ENCODE data around the gene PNP.
"Not testable (repeated sequence)": the region's sequence is repeated elsewhere in the genome, so short reads cannot be mapped to it uniquely, and the experiment has no call there.

PNP gene

DNA sequence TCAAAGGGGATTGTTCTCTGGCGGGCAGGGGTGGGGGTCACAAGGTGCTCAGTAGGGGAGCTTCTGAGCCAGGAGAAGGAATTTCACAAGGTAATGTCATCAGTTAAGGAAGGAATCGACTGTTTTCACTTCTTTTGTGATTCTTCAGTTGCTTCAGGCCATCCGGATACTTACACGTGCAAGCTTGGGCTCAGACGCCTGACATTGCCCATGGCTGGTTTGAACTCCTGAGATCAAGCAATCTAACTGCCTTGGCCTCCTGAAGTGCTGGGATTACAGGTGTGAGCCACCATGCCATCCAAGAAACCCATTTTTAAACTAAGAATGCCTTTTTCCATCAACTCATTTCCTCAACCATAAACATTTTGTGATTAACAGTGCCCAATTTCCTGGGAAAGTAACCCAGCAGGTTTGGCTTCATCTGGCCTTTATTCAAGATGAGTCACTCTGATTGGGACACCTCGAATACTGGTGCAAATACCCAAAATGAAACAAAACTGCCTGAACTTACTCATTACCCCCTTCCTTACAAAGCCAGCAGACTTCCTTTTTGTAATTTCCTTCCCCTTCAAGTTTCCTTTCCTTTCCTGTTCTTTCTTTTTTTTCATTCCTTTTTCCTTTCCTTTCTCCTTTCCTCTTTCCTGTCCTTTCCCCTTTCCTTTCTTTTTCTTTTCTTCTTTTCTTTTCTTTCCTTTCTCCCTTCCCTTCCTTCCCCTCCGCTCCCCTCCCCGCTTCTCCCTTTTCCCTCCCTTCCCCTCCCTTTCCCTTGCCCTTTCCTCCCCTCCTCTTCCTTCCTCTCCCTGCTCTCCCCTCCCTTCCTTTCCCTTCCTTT is 25.9 kb downstream of the PNP start:
- Histone ChIP-seq H3K27me3 (ENCODE audit: control insufficient read depth, insufficient read depth, low read length) (no peaks in the 10 kb centered on the region), H3K9me3 (ENCODE audit: control insufficient read depth, insufficient read depth, low read length) (no peaks in the 10 kb centered on the region), H3K9ac (ENCODE audit: low read depth, low read length) (no peak overlapping the region), H3K27ac (ENCODE audit: low read depth, low read length) (no peak overlapping the region), H3K4me1 (ENCODE audit: control insufficient read depth, insufficient read depth, low read length) (peaks cover 15% of the 10 kb centered on the region), H3K4me3 (ENCODE audit: low read depth, low read length) (no peak overlapping the region), H3K36me3 (ENCODE audit: control insufficient read depth, insufficient read depth, low read length) (no peaks in the 10 kb centered on the region)

DNA sequence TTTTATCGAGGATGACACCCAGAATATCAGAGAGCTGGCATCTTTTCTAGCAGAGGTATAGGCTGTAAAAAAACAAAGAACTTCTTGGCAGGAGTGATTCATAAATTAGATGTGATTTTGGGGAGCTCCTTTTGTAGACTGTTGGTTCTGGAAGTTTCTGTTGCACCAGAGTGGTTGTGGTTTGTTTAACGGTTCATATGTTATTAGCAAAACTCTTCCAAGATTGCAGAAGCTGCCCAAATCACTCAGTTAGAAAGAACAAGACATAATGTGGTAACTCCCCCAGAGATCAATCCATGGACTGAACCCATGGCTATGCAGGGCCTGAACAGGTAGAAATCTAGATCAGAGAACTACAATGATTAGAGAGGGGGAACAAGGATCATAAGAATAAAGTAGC is 29.4 kb downstream of the PNP start:
- Histone ChIP-seq H3K4me3 (ENCODE audit: low read depth, low read length) (no peak overlapping the region; the same call in 1 of the 2 replicates), H3K9ac (ENCODE audit: low read depth, low read length) (no peak overlapping the region)

DNA sequence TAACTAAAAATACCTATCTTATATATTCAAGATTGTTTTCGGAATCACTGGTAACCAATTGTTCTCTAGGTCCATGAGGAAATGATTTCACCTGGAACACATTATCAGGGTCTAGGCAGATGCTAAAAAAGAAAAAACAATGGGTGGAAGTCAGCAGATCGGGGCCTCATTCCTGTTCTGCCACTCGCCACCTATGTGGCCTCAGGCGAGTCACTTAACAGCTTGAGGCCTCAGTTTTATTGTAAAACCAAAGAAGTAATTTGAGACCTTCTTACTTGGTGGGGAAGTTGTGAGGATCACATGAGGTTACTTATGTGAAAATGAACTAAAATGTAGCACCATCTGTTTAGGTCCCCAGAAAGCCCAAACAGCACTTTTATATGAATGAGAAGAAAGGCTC is 29.9 kb downstream of the PNP start:
- Histone ChIP-seq H3K36me3 (ENCODE audit: control insufficient read depth, insufficient read depth, low read length) (no peaks in the 10 kb centered on the region), H3K9ac (ENCODE audit: low read depth, low read length) (no peak overlapping the region), H3K4me3 (ENCODE audit: low read depth, low read length) (peak overlapping the region; percentile 3; the same call in 1 of the 2 replicates), H3K9me3 (ENCODE audit: control insufficient read depth, insufficient read depth, low read length) (no peaks in the 10 kb centered on the region), H3K27ac (ENCODE audit: low read depth, low read length) (peak overlapping the region; percentile 56), H3K4me1 (ENCODE audit: control insufficient read depth, insufficient read depth, low read length) (peaks cover 15% of the 10 kb centered on the region), H3K27me3 (ENCODE audit: control insufficient read depth, insufficient read depth, low read length) (no peaks in the 10 kb centered on the region)

More for the DNA sequence above, 29.4 kb downstream of the PNP start:
- Histone ChIP-seq H3K27me3 (ENCODE audit: control insufficient read depth, insufficient read depth, low read length) (no peaks in the 10 kb centered on the region), H3K9me3 (ENCODE audit: control insufficient read depth, insufficient read depth, low read length) (no peaks in the 10 kb centered on the region), H3K4me1 (ENCODE audit: control insufficient read depth, insufficient read depth, low read length) (peaks cover 15% of the 10 kb centered on the region), H3K27ac (ENCODE audit: low read depth, low read length) (peak overlapping the region; percentile 15), H3K36me3 (ENCODE audit: control insufficient read depth, insufficient read depth, low read length) (no peaks in the 10 kb centered on the region)

GRCh38 chr14:20499881-20500280 is 30.7 kb downstream of the PNP start:
- H3K36me3 ChIP-seq (ENCODE audit: control insufficient read depth, insufficient read depth, low read length), result no peaks in the 10 kb centered on the region
- H3K27me3 ChIP-seq (ENCODE audit: control insufficient read depth, insufficient read depth, low read length), result no peaks in the 10 kb centered on the region
- H3K4me3 ChIP-seq (ENCODE audit: low read depth, low read length), result no peak overlapping the region
- H3K9ac ChIP-seq (ENCODE audit: low read depth, low read length), result no peak overlapping the region
- no peaks in the 10 kb centered on the region for H3K9me3 ChIP-seq (ENCODE audit: control insufficient read depth, insufficient read depth, low read length)
- peaks cover 15% of the 10 kb centered on the region for H3K4me1 ChIP-seq (ENCODE audit: control insufficient read depth, insufficient read depth, low read length)
- H3K27ac ChIP-seq (ENCODE audit: low read depth, low read length), result no peak overlapping the region

- H3K4me1 ChIP-seq (ENCODE audit: control insufficient read depth, insufficient read depth, low read length), result peaks cover 15% of the 10 kb centered on the region
- H3K27me3 ChIP-seq (ENCODE audit: control insufficient read depth, insufficient read depth, low read length), result no peaks in the 10 kb centered on the region
- H3K9ac ChIP-seq (ENCODE audit: low read depth, low read length), result no peak overlapping the region
- H3K4me3 ChIP-seq (ENCODE audit: low read depth, low read length), result no peak overlapping the region
- no peak overlapping the region for H3K27ac ChIP-seq (ENCODE audit: low read depth, low read length)
- H3K9me3 ChIP-seq (ENCODE audit: control insufficient read depth, insufficient read depth, low read length), result no peaks in the 10 kb centered on the region
- H3K36me3 ChIP-seq (ENCODE audit: control insufficient read depth, insufficient read depth, low read length), result no peaks in the 10 kb centered on the region
Observed at GRCh38 chr14:20501346-20501745, 32.1 kb downstream of the PNP start.

GRCh38 chr14:20503898-20504297 is 34.7 kb downstream of the PNP start:
- Histone ChIP-seq H3K9ac (ENCODE audit: low read depth, low read length) (no peak overlapping the region), H3K4me3 (ENCODE audit: low read depth, low read length) (no peak overlapping the region), H3K4me1 (ENCODE audit: control insufficient read depth, insufficient read depth, low read length) (peaks cover 9% of the 10 kb centered on the region), H3K27ac (ENCODE audit: low read depth, low read length) (no peak overlapping the region), H3K27me3 (ENCODE audit: control insufficient read depth, insufficient read depth, low read length) (no peaks in the 10 kb centered on the region), H3K36me3 (ENCODE audit: control insufficient read depth, insufficient read depth, low read length) (no peaks in the 10 kb centered on the region), H3K9me3 (ENCODE audit: control insufficient read depth, insufficient read depth, low read length) (no peaks in the 10 kb centered on the region)

DNA sequence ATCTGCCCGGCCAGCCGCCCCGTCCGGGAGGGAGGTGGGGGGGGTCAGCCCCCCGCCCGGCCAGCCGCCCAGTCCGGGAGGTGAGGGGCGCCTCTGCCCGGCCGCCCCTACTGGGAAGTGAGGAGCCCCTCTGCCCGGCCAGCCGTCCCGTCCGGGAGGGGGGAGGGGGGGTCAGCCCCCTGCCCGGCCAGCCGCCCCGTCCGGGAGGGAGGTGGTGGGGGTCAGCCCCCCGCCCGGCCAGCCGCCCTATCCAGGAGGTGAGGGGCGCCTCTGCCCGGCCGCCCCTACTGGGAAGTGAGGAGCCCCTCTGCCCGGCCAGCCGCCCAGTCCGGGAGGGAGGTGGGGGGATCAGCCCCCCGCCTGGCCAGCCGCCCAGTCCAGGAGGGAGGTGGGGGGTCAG is 37.1 kb downstream of the PNP start:
- H3K27me3 ChIP-seq (ENCODE audit: control insufficient read depth, insufficient read depth, low read length); H3K4me3 ChIP-seq (ENCODE audit: low read depth, low read length); H3K36me3 ChIP-seq (ENCODE audit: control insufficient read depth, insufficient read depth, low read length); H3K4me1 ChIP-seq (ENCODE audit: control insufficient read depth, insufficient read depth, low read length); H3K9me3 ChIP-seq (ENCODE audit: control insufficient read depth, insufficient read depth, low read length); H3K27ac ChIP-seq (ENCODE audit: low read depth, low read length); H3K9ac ChIP-seq (ENCODE audit: low read depth, low read length): not testable (repeated sequence)

GRCh38 chr14:20506752-20507151 is 37.5 kb downstream of the PNP start:
- not testable (repeated sequence) for H3K27me3 ChIP-seq (ENCODE audit: control insufficient read depth, insufficient read depth, low read length); H3K4me1 ChIP-seq (ENCODE audit: control insufficient read depth, insufficient read depth, low read length); H3K9ac ChIP-seq (ENCODE audit: low read depth, low read length); H3K9me3 ChIP-seq (ENCODE audit: control insufficient read depth, insufficient read depth, low read length); H3K27ac ChIP-seq (ENCODE audit: low read depth, low read length); H3K36me3 ChIP-seq (ENCODE audit: control insufficient read depth, insufficient read depth, low read length); H3K4me3 ChIP-seq (ENCODE audit: low read depth, low read length)

- not testable (repeated sequence) for H3K9ac ChIP-seq (ENCODE audit: low read depth, low read length); H3K27me3 ChIP-seq (ENCODE audit: control insufficient read depth, insufficient read depth, low read length); H3K4me1 ChIP-seq (ENCODE audit: control insufficient read depth, insufficient read depth, low read length); H3K9me3 ChIP-seq (ENCODE audit: control insufficient read depth, insufficient read depth, low read length); H3K27ac ChIP-seq (ENCODE audit: low read depth, low read length); H3K4me3 ChIP-seq (ENCODE audit: low read depth, low read length); H3K36me3 ChIP-seq (ENCODE audit: control insufficient read depth, insufficient read depth, low read length)
Observed at GRCh38 chr14:20507537-20507936, 38.3 kb downstream of the PNP start.

GRCh38 chr14:20508367-20508766 is 39.2 kb downstream of the PNP start:
- H3K36me3 ChIP-seq (ENCODE audit: control insufficient read depth, insufficient read depth, low read length), result no peaks in the 10 kb centered on the region
- peaks cover 8% of the 10 kb centered on the region for H3K4me1 ChIP-seq (ENCODE audit: control insufficient read depth, insufficient read depth, low read length)
- no peak overlapping the region for H3K27ac ChIP-seq (ENCODE audit: low read depth, low read length)
- H3K9me3 ChIP-seq (ENCODE audit: control insufficient read depth, insufficient read depth, low read length), result no peaks in the 10 kb centered on the region
- H3K4me3 ChIP-seq (ENCODE audit: low read depth, low read length), result no peak overlapping the region
- no peak overlapping the region for H3K9ac ChIP-seq (ENCODE audit: low read depth, low read length)
- no peaks in the 10 kb centered on the region for H3K27me3 ChIP-seq (ENCODE audit: control insufficient read depth, insufficient read depth, low read length)

- Histone ChIP-seq H3K4me1 (ENCODE audit: control insufficient read depth, insufficient read depth, low read length) (peaks cover 8% of the 10 kb centered on the region), H3K27ac (ENCODE audit: low read depth, low read length) (no peak overlapping the region), H3K9ac (ENCODE audit: low read depth, low read length) (no peak overlapping the region), H3K36me3 (ENCODE audit: control insufficient read depth, insufficient read depth, low read length) (no peaks in the 10 kb centered on the region), H3K9me3 (ENCODE audit: control insufficient read depth, insufficient read depth, low read length) (no peaks in the 10 kb centered on the region), H3K27me3 (ENCODE audit: control insufficient read depth, insufficient read depth, low read length) (no peaks in the 10 kb centered on the region), H3K4me3 (ENCODE audit: low read depth, low read length) (no peak overlapping the region)
Observed at GRCh38 chr14:20512177-20512905, 43.1 kb downstream of the PNP start.
